ENCODE results near the gene MEX3B.
"Not testable (repeated sequence)": the region's sequence is repeated elsewhere in the genome, so short reads cannot be mapped to it uniquely, and the experiment has no call there.

The MEX3B gene

DNA sequence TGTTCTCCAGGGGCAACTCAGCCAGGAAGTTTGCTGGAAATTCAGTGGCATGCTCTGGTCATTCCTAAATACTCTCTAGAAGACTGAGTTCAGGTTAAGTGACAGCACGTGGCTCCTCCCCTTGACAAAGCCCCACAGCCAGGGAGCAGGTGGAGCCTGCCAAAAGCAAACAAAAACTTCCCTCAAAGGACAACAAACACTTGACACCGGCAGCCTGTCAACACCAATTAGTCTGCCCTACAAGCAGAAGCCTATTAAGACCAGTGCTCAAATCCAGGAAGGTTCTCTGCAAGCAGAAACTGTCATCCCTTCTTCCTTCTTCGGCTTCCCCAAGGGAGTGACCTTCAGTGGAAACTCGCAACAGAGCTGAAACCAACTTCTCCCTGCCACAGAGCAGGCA lies 5.0 kb downstream of the MEX3B start:
- H3K36me3 ChIP-seq: peaks cover 9% of the 10 kb centered on the region
- H3K4me3 ChIP-seq (ENCODE audit: low read depth, low read length): no peak overlapping the region
- H3K9me3 ChIP-seq: no peaks in the 10 kb centered on the region
- peaks cover 3% of the 10 kb centered on the region; the same call in 1 of the 2 replicates for H3K4me1 ChIP-seq
- DNase-seq: peak; percentile 23
- TF ChIP-seq, protein P1, sequence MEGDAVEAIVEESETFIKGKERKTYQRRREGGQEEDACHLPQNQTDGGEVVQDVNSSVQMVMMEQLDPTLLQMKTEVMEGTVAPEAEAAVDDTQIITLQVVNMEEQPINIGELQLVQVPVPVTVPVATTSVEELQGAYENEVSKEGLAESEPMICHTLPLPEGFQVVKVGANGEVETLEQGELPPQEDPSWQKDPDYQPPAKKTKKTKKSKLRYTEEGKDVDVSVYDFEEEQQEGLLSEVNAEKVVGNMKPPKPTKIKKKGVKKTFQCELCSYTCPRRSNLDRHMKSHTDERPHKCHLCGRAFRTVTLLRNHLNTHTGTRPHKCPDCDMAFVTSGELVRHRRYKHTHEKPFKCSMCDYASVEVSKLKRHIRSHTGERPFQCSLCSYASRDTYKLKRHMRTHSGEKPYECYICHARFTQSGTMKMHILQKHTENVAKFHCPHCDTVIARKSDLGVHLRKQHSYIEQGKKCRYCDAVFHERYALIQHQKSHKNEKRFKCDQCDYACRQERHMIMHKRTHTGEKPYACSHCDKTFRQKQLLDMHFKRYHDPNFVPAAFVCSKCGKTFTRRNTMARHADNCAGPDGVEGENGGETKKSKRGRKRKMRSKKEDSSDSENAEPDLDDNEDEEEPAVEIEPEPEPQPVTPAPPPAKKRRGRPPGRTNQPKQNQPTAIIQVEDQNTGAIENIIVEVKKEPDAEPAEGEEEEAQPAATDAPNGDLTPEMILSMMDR (IDR thresholded peaks at IDR 0.05; ENCODE audit: low read depth, low read length): no peak
- H3K27me3 ChIP-seq: no peaks in the 10 kb centered on the region

DNA sequence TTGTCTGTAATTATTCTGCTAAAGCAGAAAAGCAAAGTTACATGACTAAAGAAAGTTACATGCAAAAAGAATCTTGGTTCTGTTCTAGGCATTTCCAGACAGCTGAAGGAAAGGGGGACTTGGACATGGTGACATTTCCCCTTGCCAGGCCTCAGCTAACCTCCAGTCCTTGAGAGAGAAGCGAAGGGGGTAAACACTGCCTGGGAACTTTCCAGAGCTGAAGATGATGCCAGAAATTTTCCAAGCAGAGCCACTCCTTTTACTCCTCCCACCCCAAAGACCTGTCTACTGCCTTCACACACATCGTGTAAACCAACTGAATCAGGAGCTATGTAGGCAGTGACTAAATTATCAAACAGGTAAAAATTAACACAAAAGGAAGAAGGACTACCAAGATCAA lies 5.4 kb downstream of the MEX3B start:
- no peaks in the 10 kb centered on the region for H3K9me3 ChIP-seq
- no peak overlapping the region for H3K4me3 ChIP-seq (ENCODE audit: low read depth, low read length)
- TF ChIP-seq, protein P1 (IDR thresholded peaks at IDR 0.05; ENCODE audit: low read depth, low read length): no peak
- no peaks in the 10 kb centered on the region for H3K27me3 ChIP-seq
- no peak for DNase-seq
- peaks cover 3% of the 10 kb centered on the region; the same call in 1 of the 2 replicates for H3K4me1 ChIP-seq
- peaks cover 9% of the 10 kb centered on the region for H3K36me3 ChIP-seq

DNA sequence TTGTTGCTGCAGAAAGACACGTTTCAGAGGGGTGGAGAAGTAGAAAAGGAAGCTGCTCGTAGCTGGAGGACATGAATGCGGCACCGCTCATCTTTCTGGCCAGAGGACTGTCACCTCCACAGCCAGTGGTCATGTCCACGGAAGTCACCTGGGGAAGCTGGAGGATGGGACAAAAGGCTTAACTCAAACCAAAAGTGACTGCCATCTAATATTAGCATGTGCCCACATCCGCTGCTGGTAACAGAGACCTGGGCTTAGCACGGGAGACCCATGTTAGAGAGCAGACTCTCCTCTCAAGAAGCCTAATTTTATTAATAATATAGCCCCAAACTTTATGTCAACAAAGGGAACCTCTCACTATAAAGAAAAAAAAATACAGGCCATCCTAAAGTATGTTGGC lies 5.9 kb downstream of the MEX3B start:
- H3K27me3 ChIP-seq: no peaks in the 10 kb centered on the region
- H3K4me3 ChIP-seq (ENCODE audit: low read depth, low read length): no peak overlapping the region
- TF ChIP-seq, protein P1 (IDR thresholded peaks at IDR 0.05; ENCODE audit: low read depth, low read length): no peak
- H3K9me3 ChIP-seq: no peaks in the 10 kb centered on the region
- H3K4me1 ChIP-seq: peaks cover 3% of the 10 kb centered on the region; the same call in 1 of the 2 replicates
- no peak for DNase-seq
- H3K36me3 ChIP-seq: peaks cover 9% of the 10 kb centered on the region

DNA sequence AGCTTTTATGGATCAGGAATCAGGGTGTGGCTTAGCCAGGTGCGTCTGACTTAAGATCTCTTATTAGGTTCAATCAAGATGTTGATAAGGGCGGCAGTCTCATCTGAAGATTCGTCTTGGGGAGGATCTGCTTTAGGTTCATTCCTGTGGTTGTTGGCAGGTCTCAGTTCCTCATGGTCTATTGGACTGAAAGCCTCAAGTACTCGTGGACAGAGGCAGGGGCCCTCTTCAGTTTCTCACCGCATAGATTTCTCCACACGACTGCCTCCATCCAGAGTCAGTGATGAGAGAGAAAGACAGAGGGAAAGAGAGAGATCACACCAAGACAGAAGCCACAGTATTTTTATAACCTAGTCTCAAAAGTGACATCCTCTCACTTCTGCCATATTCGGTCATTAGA lies 9.4 kb downstream of the MEX3B start:
- Histone ChIP-seq H3K36me3 (no peaks in the 10 kb centered on the region), H3K4me1 (no peaks in the 10 kb centered on the region), H3K9me3 (no peaks in the 10 kb centered on the region), H3K27me3 (no peaks in the 10 kb centered on the region), H3K4me3 (ENCODE audit: low read depth, low read length) (no peak overlapping the region)
- DNase-seq: no peak
- TF ChIP-seq, protein P1 (IDR thresholded peaks at IDR 0.05; ENCODE audit: low read depth, low read length): no peak

DNA sequence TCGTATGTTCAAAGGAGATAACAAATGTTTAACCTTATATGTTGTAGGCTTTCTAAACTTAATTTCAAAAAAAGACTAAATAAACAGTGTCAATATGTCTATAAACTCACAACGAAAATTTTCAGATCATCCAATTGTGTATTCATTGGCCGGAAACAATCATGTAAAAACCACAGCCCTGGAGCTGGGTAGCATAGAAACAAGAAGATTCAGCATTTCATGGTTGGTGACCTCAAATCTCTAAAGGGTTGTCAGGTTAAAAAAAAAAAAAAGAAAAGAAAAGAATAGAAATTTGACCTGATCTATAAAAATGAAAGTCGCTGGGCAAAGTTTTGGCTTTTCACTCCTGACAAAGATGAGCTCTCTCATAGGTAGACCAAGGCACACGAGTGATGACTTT lies 13.9 kb downstream of the MEX3B start:
- H3K36me3 ChIP-seq: no peaks in the 10 kb centered on the region
- TF ChIP-seq, protein P1 (IDR thresholded peaks at IDR 0.05; ENCODE audit: low read depth, low read length): no peak
- no peaks in the 10 kb centered on the region for H3K9me3 ChIP-seq
- DNase-seq: no peak
- H3K4me1 ChIP-seq: no peaks in the 10 kb centered on the region
- no peaks in the 10 kb centered on the region for H3K27me3 ChIP-seq
- no peak overlapping the region for H3K4me3 ChIP-seq (ENCODE audit: low read depth, low read length)

DNA sequence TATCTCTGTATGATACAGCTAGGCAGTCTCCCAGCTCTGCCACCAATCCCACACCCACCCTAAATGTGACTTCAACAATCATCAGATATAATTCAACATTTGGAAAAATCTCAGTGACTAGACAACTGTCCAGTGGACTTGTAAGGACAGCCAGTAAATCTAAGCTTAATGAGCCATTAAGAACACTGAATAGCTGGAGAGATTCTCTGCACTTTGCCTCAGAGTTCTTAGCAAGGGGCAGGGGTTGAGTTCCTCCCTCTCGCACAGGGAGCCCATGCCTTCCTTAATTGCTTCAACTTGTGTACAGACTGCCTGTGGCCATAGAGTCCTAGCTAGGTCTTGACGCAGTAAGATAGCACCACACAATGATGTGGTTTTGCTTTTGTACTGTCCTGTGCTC lies 15.6 kb downstream of the MEX3B start:
- TF ChIP-seq, protein P1 (IDR thresholded peaks at IDR 0.05; ENCODE audit: low read depth, low read length): no peak
- DNase-seq: no peak

DNA sequence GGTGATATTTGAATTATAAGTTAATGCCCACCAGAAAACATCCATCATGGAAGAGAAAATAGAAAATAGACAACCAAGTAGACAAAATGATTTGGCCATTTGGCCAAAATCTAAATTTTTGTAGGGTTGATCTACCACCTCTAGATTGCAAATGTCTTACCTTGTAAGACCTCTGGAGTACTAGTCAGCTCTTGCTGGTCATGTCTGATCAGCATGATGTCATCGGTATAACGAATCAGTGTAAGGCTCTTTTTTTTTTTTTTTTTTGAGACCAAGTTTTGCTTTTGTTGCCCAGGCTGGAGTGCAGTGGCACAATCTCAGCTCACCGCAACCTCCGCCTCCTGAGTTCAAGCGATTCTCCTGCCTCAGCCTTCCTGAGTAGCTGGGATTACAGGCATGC lies 17.7 kb downstream of the MEX3B start:
- not testable (repeated sequence) for H3K27me3 ChIP-seq; H3K36me3 ChIP-seq; DNase-seq; H3K4me3 ChIP-seq (ENCODE audit: low read depth, low read length); H3K4me1 ChIP-seq; H3K9me3 ChIP-seq

More for the DNA sequence above, 15.6 kb downstream of the MEX3B start:
- Histone ChIP-seq H3K9me3 (no peaks in the 10 kb centered on the region), H3K27me3 (no peaks in the 10 kb centered on the region), H3K4me3 (ENCODE audit: low read depth, low read length) (no peak overlapping the region), H3K36me3 (no peaks in the 10 kb centered on the region), H3K4me1 (no peaks in the 10 kb centered on the region)

Data from BE2C (cell line).